Stimulated activated CD8-positive, alpha-beta memory T cell treated with anti-CD3 and anti-CD28 coated beads, Interleukin-15, amount 100 ng/mL, for 1 hour (primary cell): ENCODE data around the gene ZSWIM7.

ENCODE experiments used
- DNase-seq: peaks from one replicate; pipeline ENCODE4 v3.0.0-alpha.2; 2020; ENCODE audit warnings: low read depth

The ZSWIM7 gene

DNA sequence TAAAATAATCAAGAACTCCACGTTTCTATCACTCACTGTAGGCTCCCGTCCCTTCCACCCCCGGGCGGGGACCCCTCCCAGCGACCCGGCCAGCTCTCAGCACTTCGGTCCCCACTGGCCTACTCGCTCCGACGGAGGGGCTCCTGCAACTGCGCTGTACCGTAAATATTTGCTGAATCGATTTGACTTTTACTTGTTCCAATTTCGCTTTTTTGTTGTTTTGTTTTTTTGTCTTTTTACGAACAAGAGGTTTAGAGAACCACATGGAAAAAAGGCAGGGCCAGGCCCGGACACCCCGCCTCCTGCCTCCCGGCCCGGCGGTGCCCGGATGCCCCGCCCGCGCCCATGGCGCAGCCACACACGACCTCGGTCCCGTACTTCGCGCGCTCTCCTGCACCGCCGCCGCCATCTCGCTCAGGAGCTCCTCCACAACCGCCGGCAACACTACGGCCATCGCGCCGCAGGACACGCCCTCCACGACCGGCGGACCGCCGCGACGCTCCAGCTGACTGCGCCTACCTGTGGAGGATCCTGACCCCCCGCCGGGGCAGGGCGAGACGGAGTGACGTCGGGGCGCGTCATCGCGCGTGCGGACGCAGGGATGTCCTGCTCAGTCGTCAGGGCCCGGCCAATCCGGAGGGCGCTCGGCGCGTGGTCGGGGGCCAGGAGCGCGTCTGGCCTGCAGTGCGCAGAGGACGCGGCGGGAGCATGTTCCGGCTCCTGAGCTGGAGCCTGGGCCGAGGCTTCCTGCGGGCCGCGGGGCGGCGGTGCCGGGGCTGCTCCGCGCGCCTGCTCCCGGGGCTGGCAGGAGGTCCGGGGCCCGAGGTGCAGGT, at the start of gene ZSWIM7, which contains the start of gene TTC19:
ZSWIM7 (minus strand) TSS at position 564 of the 833 bp plus-strand sequence; CDS start at position 454, 110 bp downstream.
TTC19 (plus strand) TSS at position 684 of the 833 bp plus-strand sequence; CDS start at position 709, 25 bp downstream.
- DNase-seq, result peak; percentile 81

DNA sequence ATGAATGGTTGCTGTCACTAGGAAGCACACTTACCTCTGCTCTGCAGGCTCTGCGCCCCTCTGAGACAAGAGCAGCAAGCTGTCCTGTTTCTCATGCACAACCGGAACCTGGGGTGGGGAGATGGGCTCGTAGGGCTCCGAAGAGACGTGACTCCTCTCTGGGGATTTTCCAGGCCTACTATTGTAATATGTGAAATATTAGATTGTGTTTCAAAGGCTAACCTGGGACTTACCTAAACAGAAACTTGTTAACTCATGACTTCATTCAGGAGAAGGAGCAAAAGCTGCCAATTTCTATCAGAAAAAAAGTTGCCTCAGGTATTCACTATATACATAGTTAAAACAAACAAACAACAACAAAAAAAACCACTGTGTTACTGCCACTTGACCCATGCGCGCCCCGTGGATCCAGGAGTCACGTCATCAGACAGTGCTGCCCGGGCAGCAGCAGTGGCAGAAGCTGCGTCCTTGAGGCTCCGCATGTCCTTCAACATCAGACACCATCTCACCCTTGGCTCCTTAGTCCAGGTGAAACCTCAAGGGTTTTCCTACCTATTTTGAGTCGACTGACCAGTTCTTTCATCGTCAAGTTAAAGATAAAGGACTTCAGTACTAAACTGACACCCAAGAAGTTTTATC, 49.4 kb upstream of the ZSWIM7 start:
- DNase-seq, result no peak

DNA sequence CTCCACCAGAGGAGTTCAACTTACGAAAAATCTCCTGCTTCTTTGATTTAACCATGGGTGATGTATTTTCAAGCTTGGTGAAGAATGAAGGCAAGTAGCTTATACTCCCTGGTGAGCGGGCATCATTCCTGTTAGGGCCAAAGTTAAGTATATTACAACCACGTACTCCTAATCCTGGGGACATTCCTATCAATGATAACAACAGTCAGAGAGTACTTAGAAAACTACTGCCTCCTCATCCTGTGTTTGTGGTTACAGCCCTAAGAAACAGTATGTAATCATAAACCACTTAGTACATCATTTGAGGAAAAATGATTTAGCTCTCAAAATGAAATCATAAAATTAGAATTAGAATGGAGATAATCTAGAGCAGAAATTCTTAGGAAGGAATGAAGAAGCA, 47.5 kb upstream of the ZSWIM7 start:
- DNase-seq, result no peak

DNA sequence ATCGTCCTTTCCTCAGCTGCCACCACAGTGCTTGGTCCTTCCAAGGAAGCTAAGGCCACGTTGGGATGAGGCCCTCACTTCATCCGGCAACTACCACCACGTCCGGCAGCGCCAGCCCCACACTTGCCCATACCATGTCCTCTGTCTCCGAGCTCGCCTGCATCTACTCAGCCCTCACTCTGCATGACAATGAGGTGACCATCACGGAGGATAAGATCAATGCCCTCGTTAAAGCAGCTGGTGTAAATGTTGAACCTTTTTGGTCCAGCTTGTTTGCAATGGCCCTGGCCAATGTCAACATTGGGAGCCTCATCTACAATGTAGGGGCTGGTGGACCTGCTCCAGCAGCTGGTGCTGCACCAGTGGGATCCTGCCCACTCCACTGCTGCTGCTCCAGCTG, 45.0 kb upstream of the ZSWIM7 start:
- DNase-seq, result no peak

DNA sequence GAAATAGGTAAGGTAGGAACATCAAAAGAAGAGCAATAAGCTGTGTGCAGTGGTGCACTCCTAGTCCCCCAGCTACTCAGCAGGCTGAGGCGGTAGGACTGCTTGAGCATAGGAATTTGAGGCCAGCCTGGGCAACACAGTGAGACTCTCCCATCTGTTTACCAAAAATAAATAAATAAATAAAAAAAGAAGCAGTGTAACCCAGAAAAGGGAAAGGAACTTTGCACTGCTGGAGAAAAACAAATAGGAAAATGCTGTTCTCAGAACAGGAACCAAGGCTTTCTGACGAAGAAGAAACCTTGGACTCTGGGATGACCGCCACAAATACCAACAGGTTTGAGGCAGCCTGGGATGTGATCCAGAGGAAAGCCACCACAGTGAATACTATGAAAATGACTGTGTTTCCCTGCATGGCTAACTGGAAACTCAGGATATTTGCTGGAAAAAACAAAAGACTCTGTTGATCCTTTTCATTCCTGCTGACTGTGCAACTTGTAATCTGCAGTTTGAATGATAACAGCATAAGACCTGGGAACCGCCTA, 41.3 kb upstream of the ZSWIM7 start:
- DNase-seq, result no peak

- no peak for DNase-seq
These were observed 38.1 kb upstream of the ZSWIM7 start for GRCh38 chr17:16037636-16038035.

GRCh38 chr17:16036261-16036660, 36.8 kb upstream of the ZSWIM7 start:
- no peak for DNase-seq

GRCh38 chr17:16033729-16034349, 34.3 kb upstream of the ZSWIM7 start:
- no peak for DNase-seq

- DNase-seq, result no peak
These were observed 28.4 kb upstream of the ZSWIM7 start for GRCh38 chr17:16027708-16028584.

DNA sequence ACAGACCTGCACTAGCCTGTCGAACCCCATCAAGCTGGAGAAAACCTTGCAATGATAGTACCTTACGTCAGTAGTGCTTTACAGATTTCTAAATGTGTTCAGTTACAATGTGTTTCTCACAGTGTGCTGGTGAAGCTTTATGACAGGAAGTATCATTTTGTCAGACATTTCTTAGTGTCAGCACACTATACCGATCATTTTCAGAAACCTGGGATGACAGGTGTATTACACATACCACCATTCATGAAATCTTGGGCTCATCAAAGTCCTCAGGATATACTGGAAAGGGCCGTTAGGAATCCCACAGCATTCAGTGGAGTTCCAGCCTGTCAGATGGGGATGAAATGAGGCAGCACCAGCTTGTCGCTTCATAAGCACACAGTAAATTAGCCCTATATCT, 27.4 kb upstream of the ZSWIM7 start:
- no peak for DNase-seq

GRCh38 chr17:16025202-16025601, 25.7 kb upstream of the ZSWIM7 start:
- DNase-seq, result no peak

DNA sequence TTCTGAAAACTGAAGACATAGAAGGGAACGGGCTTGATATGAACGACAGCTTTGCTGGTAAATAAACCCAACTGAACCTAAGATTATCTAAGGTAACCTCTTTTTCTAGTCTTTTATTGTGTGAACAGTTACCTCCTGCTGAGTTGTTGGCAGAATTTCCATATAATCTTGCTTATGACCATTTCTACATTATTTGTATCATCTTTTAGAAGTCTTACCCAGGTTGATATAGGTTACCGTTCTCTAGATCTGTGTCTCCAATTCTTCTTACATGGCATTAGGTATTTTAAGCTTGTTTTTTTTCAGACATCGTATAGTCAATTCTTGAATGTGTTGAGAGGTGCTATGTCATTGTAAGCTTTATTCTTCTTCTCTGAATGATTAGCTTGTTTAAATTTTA, 24.4 kb upstream of the ZSWIM7 start:
- DNase-seq, result no peak

- no peak for DNase-seq
These were observed 19.8 kb upstream of the ZSWIM7 start for GRCh38 chr17:16019347-16019746.

- DNase-seq, result no peak
These were observed 14.5 kb upstream of the ZSWIM7 start for GRCh38 chr17:16013943-16014407.

- no peak for DNase-seq
These were observed 7.9 kb upstream of the ZSWIM7 start for GRCh38 chr17:16007439-16007838.

- DNase-seq, result no peak
These were observed 6.1 kb upstream of the ZSWIM7 start for GRCh38 chr17:16005636-16006035.

DNA sequence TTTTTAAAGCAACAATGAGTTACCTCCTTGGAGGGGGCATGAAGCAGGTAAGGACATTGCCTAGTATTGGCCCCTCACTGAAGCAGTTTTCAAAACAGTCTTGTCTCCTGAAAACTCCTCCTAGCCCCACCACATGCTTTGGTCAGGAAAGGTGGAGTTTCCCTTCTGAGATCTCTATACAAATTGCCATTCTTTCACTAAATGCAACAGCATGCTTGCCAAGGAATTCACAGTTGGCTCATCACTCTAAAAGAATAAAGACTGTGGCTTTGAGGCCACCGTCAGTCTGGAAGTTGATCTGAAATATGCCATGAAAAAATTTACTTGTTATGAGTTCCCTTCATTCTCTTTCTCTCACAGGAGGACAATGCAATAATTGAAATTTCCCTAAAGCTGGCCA, 4.3 kb upstream of the ZSWIM7 start:
- no peak for DNase-seq

- DNase-seq, result no peak
These were observed 3.3 kb upstream of the ZSWIM7 start for GRCh38 chr17:16002708-16003260.

DNA sequence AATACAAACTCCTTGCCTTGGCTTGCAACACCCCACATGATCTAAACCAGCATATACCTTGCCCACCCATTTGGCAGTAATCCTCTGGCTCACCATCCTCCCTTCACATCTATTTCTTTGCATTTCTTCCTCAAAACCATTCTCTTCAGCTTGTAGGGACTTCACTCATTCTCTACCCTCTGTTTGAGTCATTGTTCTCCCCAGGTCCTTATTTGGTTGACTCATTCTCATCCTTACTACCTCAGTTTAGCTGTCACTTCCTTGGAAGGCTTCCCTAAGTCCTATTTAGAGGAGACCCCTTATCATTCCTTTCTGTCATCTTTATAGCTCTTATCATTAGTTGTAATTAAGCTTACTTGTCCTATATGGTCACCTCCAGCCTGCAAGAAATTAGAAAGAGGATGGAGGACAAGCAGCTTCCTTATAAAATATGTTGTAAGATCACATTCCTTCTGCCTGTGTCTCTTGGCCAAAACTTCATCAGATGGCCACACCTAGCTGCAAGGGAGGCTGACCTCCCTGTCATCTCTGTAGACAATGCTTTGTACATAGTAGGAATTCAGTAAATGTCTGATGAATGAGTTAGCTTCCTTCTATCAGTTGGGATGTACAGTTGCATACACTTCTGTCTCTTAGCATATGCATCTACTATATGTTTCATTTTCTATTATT, 1.9 kb upstream of the ZSWIM7 start:
- no peak for DNase-seq

DNA sequence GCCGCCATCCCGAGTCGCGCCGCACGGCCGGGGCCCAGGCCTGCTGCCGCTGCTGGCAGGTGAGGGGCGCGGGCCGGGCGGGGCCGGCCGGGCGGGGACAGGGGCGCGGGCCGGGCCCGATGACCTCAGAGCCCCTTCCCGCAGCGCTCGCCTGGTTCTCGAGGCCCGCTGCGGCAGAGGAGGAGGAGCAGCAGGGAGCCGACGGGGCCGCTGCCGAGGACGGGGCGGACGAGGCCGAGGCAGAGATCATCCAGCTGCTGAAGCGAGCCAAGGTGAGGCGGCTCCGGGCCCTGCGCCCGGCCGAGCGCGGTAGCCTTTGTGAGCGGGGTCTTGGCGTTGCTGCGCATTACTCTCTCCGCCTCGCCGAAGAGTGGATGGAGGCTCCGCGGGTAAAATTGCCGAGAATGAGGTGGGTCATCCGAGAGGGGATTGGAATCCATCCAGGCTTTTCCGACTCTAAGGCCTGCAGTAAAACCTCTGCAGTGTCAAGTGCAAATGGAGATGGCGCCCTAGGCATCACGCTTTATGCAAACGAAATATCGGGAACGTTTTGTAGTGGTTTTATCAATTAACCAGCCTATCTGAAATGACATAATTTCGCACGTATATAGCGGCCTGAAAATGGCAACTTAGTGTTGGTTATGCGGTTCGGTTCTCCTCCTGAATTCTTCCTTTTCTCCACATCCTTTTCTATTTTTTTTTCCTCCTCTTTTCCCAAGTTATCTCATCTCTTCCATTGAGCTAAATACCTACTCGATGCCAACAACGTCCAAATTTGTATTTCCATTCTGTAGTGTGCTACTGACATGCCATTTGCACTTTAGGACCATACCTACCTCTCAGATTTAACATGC, 697 bp upstream of the ZSWIM7 start:
- DNase-seq, result no peak
